WTC11 (cell line): ENCODE data around the gene ZNF500. TPM values are rescaled to one million over a fixed set of nuclear protein-coding genes. Genes with fewer than 3 reads are reported as not detected.

Experiments
- ATAC-seq: fragments of 200-7000 bp; cut with Tn5 transposase; 2 replicates; pipeline ENCODE4 v1.10.0; 2021; ENCODE audit warnings: mild to moderate bottlenecking, moderate library complexity
- Bru-seq: library from RNA; stranded (reverse); fragments of 400-500 nt; gene quantifications from one replicate; lab custom pipeline; 2021; lab: Mats Ljungman, UMichigan
- CTCF ChIA-PET: fragments of 300-600 bp; sonication (Branson Sonifier 250); formaldehyde crosslinking; loops from one replicate; lab custom pipeline; 2021; ENCODE audit warnings: antibody characterized with exemption; lab: Charles Lee
- POLR2A ChIA-PET: fragments of 350-600 bp; sonication (Branson Sonifier 250); formaldehyde crosslinking; loops from one replicate; lab custom pipeline; 2021; ENCODE audit warnings: antibody characterized with exemption; lab: Charles Lee
- DNase-seq: peaks from one replicate; pipeline ENCODE4 v3.0.0; 2021; ENCODE audit warnings: low spot score
- H3K27ac Mint-ChIP-seq: 2 replicates; pipeline ENCODE4 v1.8.0; 2021; ENCODE audit warnings: mixed read lengths
- H3K27me3 Mint-ChIP-seq: 2 replicates; pipeline ENCODE4 v1.8.0; 2021; ENCODE audit warnings: low read depth, mild to moderate bottlenecking, moderate library complexity, mixed read lengths
- H3K36me3 Mint-ChIP-seq: 2 replicates; pipeline ENCODE4 v1.8.0; 2021; ENCODE audit warnings: mixed read lengths
- H3K4me1 Mint-ChIP-seq: 2 replicates; pipeline ENCODE4 v1.8.0; 2022; ENCODE audit warnings: mixed read lengths
- H3K4me3 Mint-ChIP-seq: 2 replicates; pipeline ENCODE4 v1.8.0; 2021; ENCODE audit warnings: mild to moderate bottlenecking, moderate library complexity, mixed read lengths
- H3K9me3 Mint-ChIP-seq: 2 replicates; pipeline ENCODE4 v1.8.0; 2021; ENCODE audit warnings: mixed read lengths
- CTCF ChIP-seq: fragments of 200-600 bp; IDR thresholded peaks from 2 replicates; pipeline ENCODE4 v1.8.0; 2022; ENCODE audit warnings: antibody characterized with exemption
- E2F5 ChIP-seq: sonication (generic); formaldehyde crosslinking; IDR thresholded peaks from 2 replicates; pipeline ENCODE4 v1.8.1; 2022; ENCODE audit warnings: mild to moderate bottlenecking, moderate library complexity, missing genetic modification reagents
- ERG ChIP-seq: fragments of 250-450 bp; sonication (Bioruptor Pico); IDR thresholded peaks from 2 replicates; pipeline ENCODE4 v1.8.0; 2021; ENCODE audit warnings: mild to moderate bottlenecking
- ESRRA ChIP-seq: sonication (generic); formaldehyde crosslinking; IDR thresholded peaks from 2 replicates; pipeline ENCODE4 v1.8.1; 2022; ENCODE audit warnings: mild to moderate bottlenecking, missing genetic modification reagents, borderline replicate concordance
- GRHL2 ChIP-seq: fragments of 250-450 bp; sonication (Bioruptor Pico); IDR thresholded peaks from 2 replicates; pipeline ENCODE4 v1.8.0; 2022; ENCODE audit warnings: mild to moderate bottlenecking, moderate library complexity; ENCODE audit not compliant: insufficient replicate concordance, severe bottlenecking
- JAZF1 ChIP-seq: fragments of 250-450 bp; sonication (Bioruptor Pico); IDR thresholded peaks from 2 replicates; pipeline ENCODE4 v1.9.0; 2021; ENCODE audit warnings: moderate library complexity, mild to moderate bottlenecking, inconsistent platforms
- MXD4 ChIP-seq: fragments of 250-450 bp; sonication (Bioruptor Pico); IDR thresholded peaks from 2 replicates; pipeline ENCODE4 v1.8.0; 2021; ENCODE audit warnings: mild to moderate bottlenecking, moderate library complexity, borderline replicate concordance
- MYBL2 ChIP-seq: sonication (generic); formaldehyde crosslinking; IDR thresholded peaks from 2 replicates; pipeline ENCODE4 v1.8.1; 2023; ENCODE audit warnings: mild to moderate bottlenecking, moderate library complexity, missing genetic modification reagents
- SOX15 ChIP-seq: fragments of 250-450 bp; sonication (Bioruptor Pico); IDR thresholded peaks from 2 replicates; pipeline ENCODE4 v1.9.0; 2021; ENCODE audit warnings: mild to moderate bottlenecking
- TCF7 ChIP-seq: sonication (generic); formaldehyde crosslinking; IDR thresholded peaks from 2 replicates; pipeline ENCODE4 v1.8.0; 2022; ENCODE audit warnings: mild to moderate bottlenecking, low read depth, missing genetic modification reagents, moderate library complexity
- TEAD1 ChIP-seq: sonication (generic); formaldehyde crosslinking; IDR thresholded peaks from 2 replicates; pipeline ENCODE4 v1.8.0; 2022; ENCODE audit warnings: mild to moderate bottlenecking, missing genetic modification reagents
- ZNF219 ChIP-seq: sonication (generic); formaldehyde crosslinking; IDR thresholded peaks from 2 replicates; pipeline ENCODE4 v1.8.0; 2023; ENCODE audit warnings: missing genetic modification reagents, mild to moderate bottlenecking, borderline replicate concordance
- ZNF423 ChIP-seq: fragments of 250-450 bp; sonication (Bioruptor Pico); IDR thresholded peaks from 2 replicates; pipeline ENCODE4 v2.1.2; 2022; ENCODE audit warnings: mild to moderate bottlenecking, moderate library complexity
- long read RNA-seq, 3 experiments: library from RNA in 1 of 3; library from capped mRNA in 1 of 3; library from polyadenylated mRNA in 1 of 3; unstranded in 2 of 3; stranded (forward) in 1 of 3; transcript quantifications; one replicate each; pipeline ENCODE4 v2.0.0, GENCODE V29; 2021
- total RNA-seq: library from RNA; stranded (reverse); gene quantifications from 3 replicates; pipeline ENCODE4 v1.2.3, GENCODE V29; 2021
- TF ChIP-seq, protein P1 (sequence below): sonication (generic); formaldehyde crosslinking; IDR thresholded peaks from 2 replicates; pipeline ENCODE4 v1.8.1; 2023; ENCODE audit warnings: mild to moderate bottlenecking, missing genetic modification reagents
- TF ChIP-seq, protein P2 (sequence below): sonication (generic); formaldehyde crosslinking; IDR thresholded peaks from 2 replicates; pipeline ENCODE4 v1.8.0; 2022; ENCODE audit warnings: mild to moderate bottlenecking, missing genetic modification reagents
- TF ChIP-seq, protein P3 (sequence below): sonication (generic); formaldehyde crosslinking; IDR thresholded peaks from 2 replicates; pipeline ENCODE4 v1.8.1; 2022; ENCODE audit warnings: missing genetic modification reagents, borderline replicate concordance
- TF ChIP-seq, protein P4 (sequence below): sonication (generic); formaldehyde crosslinking; IDR thresholded peaks from 2 replicates; pipeline ENCODE4 v1.8.0; 2023; ENCODE audit warnings: missing genetic modification reagents
- TF ChIP-seq, protein P5 (sequence below): fragments of 250-450 bp; sonication (Bioruptor Pico); conservative IDR thresholded peaks from 2 replicates; pipeline ENCODE4 v1.9.0; 2021; ENCODE audit warnings: mild to moderate bottlenecking

The ZNF500 gene
- total RNA-seq (14.3 to 19.9 TPM (median 15.5 TPM) in 3 replicates), Bru-seq, nascent RNA (percentile 62 among the genes with signal in this experiment)
- long read RNA-seq, experiment 1, full-length matches to known transcripts = 13 of 23 reads
- long read RNA-seq, experiment 1, partial matches to known transcripts = 4 of 23 reads
- long read RNA-seq, experiment 1, other reads (novel, unspliced or antisense) = 6 of 23 reads
- long read RNA-seq, experiment 2, full-length matches to known transcripts = 5 of 5 reads
- long read RNA-seq, experiment 2, partial matches to known transcripts = 0 of 5 reads
- long read RNA-seq, experiment 2, other reads (novel, unspliced or antisense) = 0 of 5 reads
- long read RNA-seq, experiment 3, partial matches to known transcripts = 1 of 2 reads
- long read RNA-seq, experiment 3, other reads (novel, unspliced or antisense) = 1 of 2 reads

DNA sequence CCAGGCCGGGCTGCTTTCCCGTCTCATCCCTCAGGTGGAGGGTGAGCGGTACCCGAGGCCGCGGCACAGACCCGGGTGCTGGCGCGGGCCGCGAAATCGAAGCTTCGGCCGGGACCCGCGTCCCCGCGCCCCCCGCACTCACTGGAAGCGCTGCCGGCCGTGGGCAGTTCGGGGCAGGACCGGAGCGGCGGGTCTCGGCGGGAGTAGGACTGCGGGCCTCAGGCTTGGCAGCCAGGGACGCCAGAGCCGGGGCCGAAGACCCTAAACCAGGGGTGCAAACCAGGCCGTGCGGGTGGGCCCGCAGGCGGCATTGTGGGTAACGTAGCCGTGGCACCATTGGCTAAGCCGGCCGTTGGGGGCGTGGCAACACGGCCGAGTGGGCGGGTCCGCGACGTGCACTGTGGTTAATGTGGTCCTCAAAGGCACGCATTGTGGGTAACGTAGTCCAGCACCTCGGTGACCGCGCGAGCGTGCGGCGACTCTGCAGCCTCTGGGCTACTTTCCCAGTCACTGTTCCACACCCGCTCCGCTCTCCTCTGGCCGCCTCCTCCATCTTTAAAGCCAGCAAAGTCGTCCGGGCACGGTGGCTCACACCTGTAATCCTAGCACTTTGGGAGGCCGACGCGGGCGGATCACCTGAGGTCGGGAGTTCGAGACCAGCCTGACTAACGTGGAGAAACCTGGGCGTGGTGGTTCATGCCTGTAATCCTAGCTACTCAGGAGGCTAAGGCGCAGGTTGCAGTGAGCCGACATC is at the start of gene ZNF500:
Gene ZNF500 (minus strand): TSS at position 288 of the 754 bp plus-strand sequence. CDS start 1,184 bp downstream, outside the sequence.
- POLR2A ChIA-PET = interaction anchor here (0.6 to 3.1 kb wide), 2 partner anchors 23 to 36 kb away, joined by 3 to 16 read pairs; partner anchors contain the start of gene ROGDI
- H3K27me3 Mint-ChIP-seq = no peaks in the 10 kb centered on the region
- H3K4me1 Mint-ChIP-seq = peaks cover 17% of the 10 kb centered on the region
- H3K27ac Mint-ChIP-seq = peak within 1 kb of the TSS; percentile 94
- H3K9me3 Mint-ChIP-seq = no peaks in the 10 kb centered on the region
- peaks cover 9% of the 10 kb centered on the region for H3K36me3 Mint-ChIP-seq
- ATAC-seq (peak; percentile 90), DNase-seq (peak; percentile 100)
- CTCF ChIA-PET = interaction anchor here (1.1 kb wide), 1 partner anchor 33 kb away, joined by 3 read pairs; the partner anchor contains the start of genes ANKS3 and DNAAF8
- H3K4me3 Mint-ChIP-seq = peak within 1 kb of the TSS; percentile 86
- TF ChIP-seq, protein P1, sequence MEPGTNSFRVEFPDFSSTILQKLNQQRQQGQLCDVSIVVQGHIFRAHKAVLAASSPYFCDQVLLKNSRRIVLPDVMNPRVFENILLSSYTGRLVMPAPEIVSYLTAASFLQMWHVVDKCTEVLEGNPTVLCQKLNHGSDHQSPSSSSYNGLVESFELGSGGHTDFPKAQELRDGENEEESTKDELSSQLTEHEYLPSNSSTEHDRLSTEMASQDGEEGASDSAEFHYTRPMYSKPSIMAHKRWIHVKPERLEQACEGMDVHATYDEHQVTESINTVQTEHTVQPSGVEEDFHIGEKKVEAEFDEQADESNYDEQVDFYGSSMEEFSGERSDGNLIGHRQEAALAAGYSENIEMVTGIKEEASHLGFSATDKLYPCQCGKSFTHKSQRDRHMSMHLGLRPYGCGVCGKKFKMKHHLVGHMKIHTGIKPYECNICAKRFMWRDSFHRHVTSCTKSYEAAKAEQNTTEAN (CRISPR knock-in tag) = peak; percentile 47; the same call in 1 of the 2 replicates
- TF ChIP-seq SOX15 (CRISPR knock-in tag) = no peak
- no peak for TF ChIP-seq CTCF
- no peak for TF ChIP-seq JAZF1
- TF ChIP-seq GRHL2 = no peak
- TF ChIP-seq MXD4 = no peak
- TF ChIP-seq E2F5 (CRISPR knock-in tag) = no peak
- TF ChIP-seq MYBL2 (CRISPR knock-in tag) = peak; percentile 14; the same call in 1 of the 2 replicates
- peak; percentile 66; the same call in 1 of the 2 replicates for TF ChIP-seq TEAD1 (CRISPR knock-in tag)
- no peak for TF ChIP-seq TCF7 (CRISPR knock-in tag)
- TF ChIP-seq, protein P2, sequence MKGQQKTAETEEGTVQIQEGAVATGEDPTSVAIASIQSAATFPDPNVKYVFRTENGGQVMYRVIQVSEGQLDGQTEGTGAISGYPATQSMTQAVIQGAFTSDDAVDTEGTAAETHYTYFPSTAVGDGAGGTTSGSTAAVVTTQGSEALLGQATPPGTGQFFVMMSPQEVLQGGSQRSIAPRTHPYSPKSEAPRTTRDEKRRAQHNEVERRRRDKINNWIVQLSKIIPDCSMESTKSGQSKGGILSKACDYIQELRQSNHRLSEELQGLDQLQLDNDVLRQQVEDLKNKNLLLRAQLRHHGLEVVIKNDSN = peak; percentile 46; the same call in 1 of the 2 replicates
- no peak for TF ChIP-seq ESRRA
- no peak for TF ChIP-seq ERG (CRISPR knock-in tag)
- TF ChIP-seq, protein P3, sequence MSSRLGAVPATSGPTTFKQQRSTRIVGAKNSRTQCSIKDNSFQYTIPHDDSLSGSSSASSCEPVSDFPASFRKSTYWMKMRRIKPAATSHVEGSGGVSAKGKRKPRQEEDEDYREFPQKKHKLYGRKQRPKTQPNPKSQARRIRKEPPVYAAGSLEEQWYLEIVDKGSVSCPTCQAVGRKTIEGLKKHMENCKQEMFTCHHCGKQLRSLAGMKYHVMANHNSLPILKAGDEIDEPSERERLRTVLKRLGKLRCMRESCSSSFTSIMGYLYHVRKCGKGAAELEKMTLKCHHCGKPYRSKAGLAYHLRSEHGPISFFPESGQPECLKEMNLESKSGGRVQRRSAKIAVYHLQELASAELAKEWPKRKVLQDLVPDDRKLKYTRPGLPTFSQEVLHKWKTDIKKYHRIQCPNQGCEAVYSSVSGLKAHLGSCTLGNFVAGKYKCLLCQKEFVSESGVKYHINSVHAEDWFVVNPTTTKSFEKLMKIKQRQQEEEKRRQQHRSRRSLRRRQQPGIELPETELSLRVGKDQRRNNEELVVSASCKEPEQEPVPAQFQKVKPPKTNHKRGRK (CRISPR knock-in tag) = no peak
- TF ChIP-seq, protein P4, sequence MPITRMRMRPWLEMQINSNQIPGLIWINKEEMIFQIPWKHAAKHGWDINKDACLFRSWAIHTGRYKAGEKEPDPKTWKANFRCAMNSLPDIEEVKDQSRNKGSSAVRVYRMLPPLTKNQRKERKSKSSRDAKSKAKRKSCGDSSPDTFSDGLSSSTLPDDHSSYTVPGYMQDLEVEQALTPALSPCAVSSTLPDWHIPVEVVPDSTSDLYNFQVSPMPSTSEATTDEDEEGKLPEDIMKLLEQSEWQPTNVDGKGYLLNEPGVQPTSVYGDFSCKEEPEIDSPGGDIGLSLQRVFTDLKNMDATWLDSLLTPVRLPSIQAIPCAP (CRISPR knock-in tag) = peak; percentile 75; the same call in 1 of the 2 replicates
- TF ChIP-seq, protein P5, sequence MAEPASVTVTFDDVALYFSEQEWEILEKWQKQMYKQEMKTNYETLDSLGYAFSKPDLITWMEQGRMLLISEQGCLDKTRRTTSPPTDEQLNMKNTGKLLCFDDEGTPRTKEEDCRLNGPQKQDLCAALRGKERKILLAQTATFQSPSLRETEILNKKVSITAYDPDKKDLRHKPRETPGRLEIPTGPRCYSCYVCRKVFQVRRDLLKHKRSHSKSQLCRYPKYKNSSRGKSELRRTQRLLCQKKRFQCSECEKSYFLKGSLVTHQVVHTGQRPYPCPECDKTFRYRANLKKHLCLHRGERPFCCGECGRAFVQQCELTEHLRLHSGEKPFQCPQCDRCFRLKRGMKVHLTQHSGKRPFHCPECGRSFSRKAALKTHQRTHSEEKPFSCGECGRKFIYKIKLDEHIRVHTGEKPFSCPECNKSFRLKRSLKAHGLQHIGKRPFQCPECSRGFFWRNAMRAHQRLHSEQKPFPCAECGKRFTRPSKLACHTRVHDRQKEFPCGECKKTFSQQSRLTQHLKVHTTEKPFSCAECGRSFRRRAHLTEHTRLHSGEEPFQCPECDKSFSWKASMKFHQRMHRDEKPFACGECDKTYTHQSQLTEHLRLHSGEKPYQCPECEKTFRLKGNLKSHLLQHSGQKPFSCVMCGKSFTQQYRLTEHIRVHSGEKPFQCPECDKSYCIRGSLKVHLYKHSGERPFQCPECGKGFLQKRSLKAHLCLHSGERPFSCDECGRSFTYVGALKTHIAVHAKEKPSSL = no peak
- TF ChIP-seq ZNF219 = no peak
- TF ChIP-seq ZNF423 = no peak
